ENCODE measurements around the gene SMIM36. TPM values are rescaled to one million over a fixed set of nuclear protein-coding genes. Genes with fewer than 3 reads are reported as not detected.
A peak's percentile ranks its signal among the peaks of the same experiment; 100 is the strongest.

SMIM36 gene
- total RNA-seq, 1 experiment from 2014 or later: not detected

DNA sequence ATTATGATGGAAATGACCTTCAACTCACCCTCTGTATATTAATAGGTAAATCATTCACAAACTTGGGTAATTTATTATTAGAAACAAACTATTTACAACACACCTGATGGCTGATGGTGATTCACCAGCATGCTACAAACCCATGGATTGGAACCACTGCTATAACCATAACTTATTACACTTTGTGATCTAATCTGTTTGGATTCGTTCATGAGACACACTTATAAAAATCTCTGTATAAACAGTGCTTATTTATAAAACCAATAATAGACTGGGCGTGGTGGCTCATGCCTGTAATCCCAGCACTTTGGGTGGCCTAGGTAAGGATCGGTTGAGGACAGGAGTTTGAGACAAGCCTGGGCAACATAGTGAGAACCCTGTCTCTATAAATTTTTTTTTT, 16.0 kb downstream of the SMIM36 start:
- Mint-ChIP-seq H3K4me3 (no peak overlapping the region), H3K4me1 (peaks cover 9% of the 10 kb centered on the region), H3K9me3 (no peaks in the 10 kb centered on the region), H3K36me3 (no peaks in the 10 kb centered on the region), H3K27ac (no peak overlapping the region), H3K27me3 (ENCODE audit: low read depth) (no peaks in the 10 kb centered on the region; the same call in 1 of the 2 replicates)
- ATAC-seq (no peak), DNase-seq (ENCODE audit: low spot score) (no peak)
- CTCF ChIA-PET: no interaction called here
- no peak for TF ChIP-seq ZNF232 (CRISPR knock-in tag; IDR thresholded peaks at IDR 0.05)
- POLR2A ChIA-PET: no interaction called here

DNA sequence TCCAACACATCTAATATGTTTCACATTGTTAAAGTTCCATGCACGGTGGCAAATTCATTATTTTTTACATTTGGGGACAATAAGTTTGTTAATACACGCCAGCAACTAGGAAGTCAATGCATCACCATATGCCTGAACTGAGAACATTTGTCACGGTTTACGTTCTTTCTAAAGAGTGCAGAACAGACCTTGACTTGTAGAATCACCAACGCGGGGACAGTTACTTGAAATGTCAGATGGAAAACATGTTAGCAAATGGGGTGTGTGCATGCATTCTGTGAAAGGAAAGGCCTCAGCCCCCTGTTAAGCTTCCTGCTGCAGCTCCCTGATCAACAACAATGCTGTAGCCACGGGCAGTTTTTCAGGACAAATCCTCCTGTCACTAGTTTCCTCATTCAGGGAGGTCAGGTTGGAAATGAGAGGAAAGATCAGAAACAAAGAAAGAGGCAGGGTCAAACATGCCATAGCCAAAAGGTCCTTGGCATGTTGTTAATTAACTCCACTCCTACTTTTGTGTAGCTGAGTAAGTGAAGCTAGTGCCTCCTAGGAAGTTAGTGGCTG, 18.4 kb downstream of the SMIM36 start:
- H3K9me3 Mint-ChIP-seq: no peaks in the 10 kb centered on the region
- no peak overlapping the region for H3K4me3 Mint-ChIP-seq
- POLR2A ChIA-PET: no interaction called here
- CTCF ChIA-PET: no interaction called here
- ATAC-seq (peak; percentile 68), DNase-seq (ENCODE audit: low spot score) (no peak)
- TF ChIP-seq GTF2I (CRISPR knock-in tag; conservative IDR thresholded peaks at IDR 0.05) (no peak), OVOL2 (CRISPR knock-in tag; IDR thresholded peaks at IDR 0.05; ENCODE audit: borderline replicate concordance) (no peak), ZNF232 (CRISPR knock-in tag; IDR thresholded peaks at IDR 0.05) (no peak), NR1H2 (CRISPR knock-in tag; IDR thresholded peaks at IDR 0.05) (no peak), IRF2 (CRISPR knock-in tag; IDR thresholded peaks at IDR 0.05; ENCODE audit: borderline replicate concordance, low read depth) (no peak), NFE2L1 (CRISPR knock-in tag; IDR thresholded peaks at IDR 0.05) (no peak), ATF1 (CRISPR knock-in tag; IDR thresholded peaks at IDR 0.05) (no peak), EMX1 (CRISPR knock-in tag; IDR thresholded peaks at IDR 0.05) (no peak)
- 0 out of 2 replicates have a peak overlapping the region, but pooled peaks have one; percentile 17 for H3K27ac Mint-ChIP-seq
- H3K36me3 Mint-ChIP-seq: no peaks in the 10 kb centered on the region
- H3K27me3 Mint-ChIP-seq (ENCODE audit: low read depth): no peaks in the 10 kb centered on the region; the same call in 1 of the 2 replicates
- peaks cover 9% of the 10 kb centered on the region for H3K4me1 Mint-ChIP-seq

DNA sequence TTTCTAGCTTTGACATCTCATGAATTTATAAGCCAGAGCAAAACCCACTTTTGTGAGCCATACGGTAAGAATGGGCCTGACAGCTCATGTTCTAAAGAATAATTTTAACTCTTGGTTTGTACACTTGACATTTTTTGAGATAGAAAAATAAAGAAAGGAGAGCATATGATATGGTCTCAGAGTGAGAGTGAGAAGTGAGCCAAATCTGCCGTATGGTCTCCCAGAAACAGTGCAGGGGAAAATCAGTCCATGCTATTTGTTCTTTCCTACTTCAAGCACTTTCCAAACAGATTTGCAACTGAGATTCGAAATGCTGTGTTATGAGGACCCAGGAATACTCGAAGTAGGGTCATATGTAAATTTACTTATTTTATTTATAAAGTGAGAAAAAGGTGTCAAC, 20.9 kb downstream of the SMIM36 start:
- Mint-ChIP-seq H3K4me1 (peaks cover 18% of the 10 kb centered on the region), H3K9me3 (no peaks in the 10 kb centered on the region), H3K4me3 (no peak overlapping the region), H3K27ac (no peak overlapping the region), H3K27me3 (ENCODE audit: low read depth) (no peaks in the 10 kb centered on the region; the same call in 1 of the 2 replicates), H3K36me3 (no peaks in the 10 kb centered on the region)
- TF ChIP-seq, protein P1, sequence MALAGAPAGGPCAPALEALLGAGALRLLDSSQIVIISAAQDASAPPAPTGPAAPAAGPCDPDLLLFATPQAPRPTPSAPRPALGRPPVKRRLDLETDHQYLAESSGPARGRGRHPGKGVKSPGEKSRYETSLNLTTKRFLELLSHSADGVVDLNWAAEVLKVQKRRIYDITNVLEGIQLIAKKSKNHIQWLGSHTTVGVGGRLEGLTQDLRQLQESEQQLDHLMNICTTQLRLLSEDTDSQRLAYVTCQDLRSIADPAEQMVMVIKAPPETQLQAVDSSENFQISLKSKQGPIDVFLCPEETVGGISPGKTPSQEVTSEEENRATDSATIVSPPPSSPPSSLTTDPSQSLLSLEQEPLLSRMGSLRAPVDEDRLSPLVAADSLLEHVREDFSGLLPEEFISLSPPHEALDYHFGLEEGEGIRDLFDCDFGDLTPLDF (CRISPR knock-in tag; IDR thresholded peaks at IDR 0.05): no peak
- TF ChIP-seq SMAD4 (CRISPR knock-in tag; IDR thresholded peaks at IDR 0.05): no peak
- TF ChIP-seq ETV6 (CRISPR knock-in tag; IDR thresholded peaks at IDR 0.05): no peak
- TF ChIP-seq FOXK1 (CRISPR knock-in tag; IDR thresholded peaks at IDR 0.05): no peak
- TF ChIP-seq, protein P2, sequence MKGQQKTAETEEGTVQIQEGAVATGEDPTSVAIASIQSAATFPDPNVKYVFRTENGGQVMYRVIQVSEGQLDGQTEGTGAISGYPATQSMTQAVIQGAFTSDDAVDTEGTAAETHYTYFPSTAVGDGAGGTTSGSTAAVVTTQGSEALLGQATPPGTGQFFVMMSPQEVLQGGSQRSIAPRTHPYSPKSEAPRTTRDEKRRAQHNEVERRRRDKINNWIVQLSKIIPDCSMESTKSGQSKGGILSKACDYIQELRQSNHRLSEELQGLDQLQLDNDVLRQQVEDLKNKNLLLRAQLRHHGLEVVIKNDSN (CRISPR knock-in tag; IDR thresholded peaks at IDR 0.05): no peak
- TF ChIP-seq, protein P3, sequence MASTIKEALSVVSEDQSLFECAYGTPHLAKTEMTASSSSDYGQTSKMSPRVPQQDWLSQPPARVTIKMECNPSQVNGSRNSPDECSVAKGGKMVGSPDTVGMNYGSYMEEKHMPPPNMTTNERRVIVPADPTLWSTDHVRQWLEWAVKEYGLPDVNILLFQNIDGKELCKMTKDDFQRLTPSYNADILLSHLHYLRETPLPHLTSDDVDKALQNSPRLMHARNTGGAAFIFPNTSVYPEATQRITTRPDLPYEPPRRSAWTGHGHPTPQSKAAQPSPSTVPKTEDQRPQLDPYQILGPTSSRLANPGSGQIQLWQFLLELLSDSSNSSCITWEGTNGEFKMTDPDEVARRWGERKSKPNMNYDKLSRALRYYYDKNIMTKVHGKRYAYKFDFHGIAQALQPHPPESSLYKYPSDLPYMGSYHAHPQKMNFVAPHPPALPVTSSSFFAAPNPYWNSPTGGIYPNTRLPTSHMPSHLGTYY (CRISPR knock-in tag; IDR thresholded peaks at IDR 0.05): no peak
- TF ChIP-seq NFYB (CRISPR knock-in tag; conservative IDR thresholded peaks at IDR 0.05; ENCODE audit: low read depth): no peak
- no peak for TF ChIP-seq GRHL2 (CRISPR knock-in tag; IDR thresholded peaks at IDR 0.05; ENCODE audit: insufficient replicate concordance, severe bottlenecking)
- TF ChIP-seq, protein P4, sequence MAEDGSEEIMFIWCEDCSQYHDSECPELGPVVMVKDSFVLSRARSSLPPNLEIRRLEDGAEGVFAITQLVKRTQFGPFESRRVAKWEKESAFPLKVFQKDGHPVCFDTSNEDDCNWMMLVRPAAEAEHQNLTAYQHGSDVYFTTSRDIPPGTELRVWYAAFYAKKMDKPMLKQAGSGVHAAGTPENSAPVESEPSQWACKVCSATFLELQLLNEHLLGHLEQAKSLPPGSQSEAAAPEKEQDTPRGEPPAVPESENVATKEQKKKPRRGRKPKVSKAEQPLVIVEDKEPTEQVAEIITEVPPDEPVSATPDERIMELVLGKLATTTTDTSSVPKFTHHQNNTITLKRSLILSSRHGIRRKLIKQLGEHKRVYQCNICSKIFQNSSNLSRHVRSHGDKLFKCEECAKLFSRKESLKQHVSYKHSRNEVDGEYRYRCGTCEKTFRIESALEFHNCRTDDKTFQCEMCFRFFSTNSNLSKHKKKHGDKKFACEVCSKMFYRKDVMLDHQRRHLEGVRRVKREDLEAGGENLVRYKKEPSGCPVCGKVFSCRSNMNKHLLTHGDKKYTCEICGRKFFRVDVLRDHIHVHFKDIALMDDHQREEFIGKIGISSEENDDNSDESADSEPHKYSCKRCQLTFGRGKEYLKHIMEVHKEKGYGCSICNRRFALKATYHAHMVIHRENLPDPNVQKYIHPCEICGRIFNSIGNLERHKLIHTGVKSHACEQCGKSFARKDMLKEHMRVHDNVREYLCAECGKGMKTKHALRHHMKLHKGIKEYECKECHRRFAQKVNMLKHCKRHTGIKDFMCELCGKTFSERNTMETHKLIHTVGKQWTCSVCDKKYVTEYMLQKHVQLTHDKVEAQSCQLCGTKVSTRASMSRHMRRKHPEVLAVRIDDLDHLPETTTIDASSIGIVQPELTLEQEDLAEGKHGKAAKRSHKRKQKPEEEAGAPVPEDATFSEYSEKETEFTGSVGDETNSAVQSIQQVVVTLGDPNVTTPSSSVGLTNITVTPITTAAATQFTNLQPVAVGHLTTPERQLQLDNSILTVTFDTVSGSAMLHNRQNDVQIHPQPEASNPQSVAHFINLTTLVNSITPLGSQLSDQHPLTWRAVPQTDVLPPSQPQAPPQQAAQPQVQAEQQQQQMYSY (CRISPR knock-in tag; IDR thresholded peaks at IDR 0.05): no peak
- no peak for TF ChIP-seq ESRRA (CRISPR knock-in tag; IDR thresholded peaks at IDR 0.05; ENCODE audit: borderline replicate concordance)
- TF ChIP-seq ZNF219 (CRISPR knock-in tag; IDR thresholded peaks at IDR 0.05; ENCODE audit: borderline replicate concordance): no peak
- no peak for TF ChIP-seq TP53 (CRISPR knock-in tag; IDR thresholded peaks at IDR 0.05)
- TF ChIP-seq, protein P5, sequence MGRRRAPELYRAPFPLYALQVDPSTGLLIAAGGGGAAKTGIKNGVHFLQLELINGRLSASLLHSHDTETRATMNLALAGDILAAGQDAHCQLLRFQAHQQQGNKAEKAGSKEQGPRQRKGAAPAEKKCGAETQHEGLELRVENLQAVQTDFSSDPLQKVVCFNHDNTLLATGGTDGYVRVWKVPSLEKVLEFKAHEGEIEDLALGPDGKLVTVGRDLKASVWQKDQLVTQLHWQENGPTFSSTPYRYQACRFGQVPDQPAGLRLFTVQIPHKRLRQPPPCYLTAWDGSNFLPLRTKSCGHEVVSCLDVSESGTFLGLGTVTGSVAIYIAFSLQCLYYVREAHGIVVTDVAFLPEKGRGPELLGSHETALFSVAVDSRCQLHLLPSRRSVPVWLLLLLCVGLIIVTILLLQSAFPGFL (CRISPR knock-in tag; IDR thresholded peaks at IDR 0.05; ENCODE audit: borderline replicate concordance): no peak
- ATAC-seq (no peak), DNase-seq (ENCODE audit: low spot score) (no peak)
- CTCF ChIA-PET: no interaction called here
- POLR2A ChIA-PET: no interaction called here
